Endothelial cell of hepatic sinusoid (primary cell): Measurements from ENCODE around the gene MAGI3.
"Not testable (repeated sequence)": the region's sequence is repeated elsewhere in the genome, so short reads cannot be mapped to it uniquely, and the experiment has no call there.

Experiments
- in situ Hi-C: cut with HindIII; loops from 2 replicates; pipeline ENCODE4 v1.10.0; 2017; ENCODE audit warnings: low sequenced_read_pairs

MAGI3 gene

GRCh38 chr1:113396585-113396984, 6.3 kb downstream of the MAGI3 start:
- in situ Hi-C loops, result no loop called here

- in situ Hi-C loops, result no loop called here
Observed at GRCh38 chr1:113399062-113399583, 8.8 kb downstream of the MAGI3 start.

DNA sequence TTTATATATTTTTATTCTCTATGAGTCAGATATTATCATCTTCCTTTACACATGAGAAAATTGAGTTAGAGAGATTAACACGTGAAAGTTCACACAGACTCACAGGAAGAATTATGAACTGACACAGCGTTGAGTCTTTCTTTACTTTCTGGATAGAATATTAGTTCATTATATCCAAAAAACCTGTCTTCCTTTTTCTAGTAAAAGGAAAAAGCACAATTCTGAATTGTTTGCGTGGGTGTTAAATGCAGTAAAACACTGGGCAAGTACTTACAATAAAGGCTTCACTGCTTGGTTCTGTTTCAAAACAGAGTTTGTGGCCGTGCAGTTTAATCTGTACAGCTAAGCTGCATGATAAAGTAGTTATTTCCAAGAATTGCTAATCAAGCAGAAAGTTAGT, 10.8 kb downstream of the MAGI3 start:
- in situ Hi-C loops, result no loop called here

DNA sequence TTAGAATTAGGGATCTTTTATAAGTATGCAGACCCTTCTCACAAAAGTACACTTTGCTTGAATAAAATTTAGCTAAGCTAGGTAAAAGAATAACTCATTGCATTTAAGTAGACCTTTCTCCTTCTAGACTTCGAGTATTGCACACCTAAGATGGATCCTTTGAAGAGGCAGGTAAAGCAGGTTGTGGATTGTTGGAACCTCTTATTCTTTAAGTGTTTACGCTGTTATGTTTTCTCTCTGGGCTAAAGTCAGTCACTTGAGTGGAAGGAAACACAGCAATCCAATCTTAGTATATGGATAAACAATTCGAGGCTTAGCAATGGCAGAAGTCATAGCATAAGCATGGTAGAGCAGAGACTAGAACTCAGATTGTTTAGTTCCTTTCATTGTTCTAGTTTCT, 11.4 kb downstream of the MAGI3 start:
- in situ Hi-C loops, result no loop called here

GRCh38 chr1:113403065-113403464, 12.8 kb downstream of the MAGI3 start:
- in situ Hi-C loops, result no loop called here

DNA sequence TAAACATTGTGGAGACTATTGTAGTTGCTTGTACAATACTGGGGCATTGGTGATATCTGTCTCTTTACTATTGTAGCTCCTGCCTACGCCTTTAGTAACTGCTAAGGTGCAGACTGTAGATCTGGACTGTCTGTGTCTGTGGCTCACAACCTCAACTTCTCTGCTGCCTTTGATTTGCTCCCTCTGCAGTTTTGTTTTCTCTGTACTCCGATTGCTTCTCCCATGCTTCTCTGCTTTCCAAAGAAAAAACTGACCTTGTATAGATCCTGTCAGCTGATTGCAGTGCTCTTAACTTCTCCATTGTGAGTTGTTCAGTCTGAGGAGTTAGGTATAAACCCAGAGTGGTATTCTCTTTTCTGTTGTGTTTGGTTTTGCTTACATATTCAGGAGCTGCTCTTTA, 15.3 kb downstream of the MAGI3 start:
- in situ Hi-C loops, result no loop called here

GRCh38 chr1:113406149-113406548, 15.8 kb downstream of the MAGI3 start:
- in situ Hi-C loops, result not testable (repeated sequence)

DNA sequence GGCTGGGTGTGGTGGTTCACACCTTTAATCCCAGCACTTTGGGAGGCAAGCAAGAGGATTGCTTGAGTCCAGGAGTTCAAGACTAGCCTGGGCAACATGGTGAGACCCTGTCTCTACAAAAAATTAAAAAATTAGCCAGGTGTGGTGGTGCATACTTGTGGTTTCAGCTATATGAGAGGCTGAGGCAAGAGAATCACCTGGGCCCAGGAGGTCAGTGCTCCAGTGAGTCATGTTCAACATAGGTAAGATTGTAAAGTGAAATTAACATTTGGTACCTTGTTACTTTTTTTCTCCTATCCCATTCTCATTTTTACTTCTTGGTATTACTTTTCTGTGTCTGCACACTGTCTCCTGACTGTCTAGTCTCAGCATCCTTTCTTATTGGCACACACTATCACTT, 19.0 kb downstream of the MAGI3 start:
- in situ Hi-C loops, result no loop called here

DNA sequence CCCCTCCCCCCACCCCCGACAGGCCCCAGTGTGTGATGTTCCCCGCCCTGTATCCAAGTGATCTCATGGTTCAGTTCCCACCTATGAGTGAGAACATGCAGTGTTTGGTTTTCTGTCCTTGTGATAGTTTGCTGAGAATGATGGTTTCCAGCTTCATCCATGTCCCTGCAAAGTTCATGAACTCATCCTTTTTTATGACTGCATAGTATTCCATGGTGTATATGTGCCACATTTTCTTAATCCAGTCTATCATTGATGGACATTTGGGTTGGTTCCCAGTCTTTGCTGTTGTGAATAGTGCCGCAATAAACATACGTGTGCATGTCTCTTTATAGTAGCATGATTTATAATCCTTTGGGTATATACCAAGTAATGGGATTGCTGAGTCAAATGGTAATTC, 21.7 kb downstream of the MAGI3 start:
- in situ Hi-C loops, result not testable (repeated sequence)

DNA sequence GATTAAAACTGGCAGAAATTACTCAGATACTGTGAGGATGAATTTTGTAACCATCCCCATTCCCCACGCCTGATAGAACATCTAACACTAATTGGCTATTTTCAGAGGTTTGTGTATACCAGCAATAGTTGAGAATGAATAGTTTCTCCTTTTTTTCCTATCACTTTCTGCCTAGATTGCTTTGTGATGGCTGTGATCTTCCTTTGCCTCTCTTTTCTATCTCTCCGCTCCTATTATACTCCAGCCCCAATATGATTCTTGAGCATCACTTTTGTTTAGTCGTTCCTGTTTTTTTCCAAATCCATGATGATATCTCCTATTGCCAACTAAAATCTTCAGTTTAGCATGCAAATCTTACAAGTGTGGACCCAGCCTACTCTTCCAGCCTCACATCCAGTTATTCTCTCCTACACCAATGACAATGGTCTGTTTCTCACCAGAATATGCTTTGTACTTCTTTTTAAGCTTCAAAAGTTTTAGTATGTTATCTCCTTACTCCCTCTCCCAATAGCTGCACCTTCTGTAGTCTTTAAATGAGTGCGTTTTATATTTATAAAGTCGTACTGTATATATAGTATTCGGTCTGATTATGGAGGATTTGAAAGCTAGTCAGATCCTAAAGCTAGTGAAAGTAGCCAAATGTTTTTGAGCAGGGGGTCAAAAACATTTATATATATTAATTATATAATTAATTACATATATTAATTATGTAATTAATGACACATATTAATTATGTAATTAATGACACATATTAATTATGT, 25.2 kb downstream of the MAGI3 start:
- in situ Hi-C loops, result no loop called here

DNA sequence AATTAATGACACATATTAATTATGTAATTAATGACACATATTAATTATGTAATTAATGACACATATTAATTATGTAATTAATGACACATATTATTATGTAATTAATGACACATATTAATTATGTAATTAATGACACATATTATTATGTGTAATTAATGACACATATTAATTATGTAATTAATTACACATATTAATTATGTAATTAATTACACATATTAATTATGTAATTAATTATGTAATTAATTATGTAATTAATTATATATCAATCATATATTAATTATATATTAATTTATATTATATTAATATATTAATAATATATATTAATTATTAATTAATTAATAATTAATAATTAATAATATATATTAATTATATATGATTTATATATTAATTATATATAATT, 25.8 kb downstream of the MAGI3 start:
- in situ Hi-C loops, result not testable (repeated sequence)

DNA sequence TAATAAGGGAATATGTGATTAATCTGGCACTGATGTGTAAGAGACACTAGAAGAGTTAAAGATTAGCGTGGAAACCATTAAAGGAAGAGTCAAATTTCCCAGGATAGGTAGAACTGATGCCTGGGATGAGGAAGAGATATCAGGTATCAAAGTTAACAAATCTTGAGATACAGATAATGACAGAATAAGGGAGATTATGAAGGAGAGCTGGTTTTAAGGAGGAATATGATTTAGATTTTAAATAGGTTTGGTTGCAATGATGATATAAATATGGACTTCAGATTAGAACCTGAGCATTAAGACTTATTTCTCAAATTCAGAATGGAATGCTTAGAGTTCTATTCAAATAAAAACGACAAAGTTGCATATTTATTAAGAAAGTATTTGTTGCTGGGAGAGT, 26.2 kb downstream of the MAGI3 start:
- in situ Hi-C loops, result no loop called here

GRCh38 chr1:113422315-113423068, 32.2 kb downstream of the MAGI3 start:
- in situ Hi-C loops, result no loop called here

GRCh38 chr1:113423826-113424225, 33.5 kb downstream of the MAGI3 start:
- in situ Hi-C loops, result no loop called here

DNA sequence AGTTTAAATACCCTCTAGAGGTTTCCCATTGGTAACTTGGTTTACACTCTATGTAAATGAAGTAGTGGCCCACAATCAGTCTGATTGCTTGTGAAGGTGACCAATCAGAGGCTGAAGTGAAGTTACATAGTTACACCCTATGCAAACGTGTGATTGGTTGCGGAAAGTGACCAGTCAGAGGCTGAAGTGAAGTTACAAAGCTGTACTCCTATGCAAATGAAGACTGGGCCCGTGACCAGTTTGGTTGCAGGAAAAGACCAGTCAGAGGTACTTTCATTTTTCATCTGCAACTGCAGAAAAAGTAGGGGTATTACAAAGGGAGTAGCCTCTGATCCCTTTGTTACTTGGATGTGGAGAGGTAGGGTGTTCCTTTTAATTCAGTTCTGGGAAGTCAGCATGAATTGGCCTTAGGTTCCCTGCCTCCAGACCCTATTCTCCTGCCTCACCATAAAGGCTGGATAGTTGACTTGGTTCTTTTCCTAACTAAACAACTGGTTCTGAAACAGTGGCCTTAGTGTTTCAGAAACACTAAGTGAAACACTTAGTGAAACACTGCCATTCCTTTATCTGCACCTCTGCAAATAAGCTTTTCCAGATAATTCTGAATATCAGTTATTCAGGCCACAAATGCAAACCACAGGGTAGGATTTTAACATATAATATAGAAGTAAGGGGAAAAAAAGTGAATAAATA, 39.3 kb downstream of the MAGI3 start:
- in situ Hi-C loops, result no loop called here

GRCh38 chr1:113433184-113433583, 42.9 kb downstream of the MAGI3 start:
- in situ Hi-C loops, result no loop called here

GRCh38 chr1:113434081-113434873, 44.0 kb downstream of the MAGI3 start:
- in situ Hi-C loops, result no loop called here

DNA sequence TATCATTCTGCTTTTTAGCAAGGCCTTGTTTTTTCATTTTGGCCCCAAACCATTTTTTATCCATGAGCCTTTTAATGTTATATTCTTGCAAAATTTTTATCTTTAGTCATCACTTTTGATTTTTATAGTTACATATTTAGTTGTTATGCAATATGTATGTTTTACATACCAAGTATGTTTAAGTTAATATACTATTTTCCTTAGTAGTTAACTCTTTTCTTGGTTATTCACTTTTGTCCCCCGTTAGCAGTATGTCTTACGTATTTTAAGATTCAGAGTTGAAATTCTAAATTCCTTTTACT, 44.5 kb downstream of the MAGI3 start:
- in situ Hi-C loops, result no loop called here

DNA sequence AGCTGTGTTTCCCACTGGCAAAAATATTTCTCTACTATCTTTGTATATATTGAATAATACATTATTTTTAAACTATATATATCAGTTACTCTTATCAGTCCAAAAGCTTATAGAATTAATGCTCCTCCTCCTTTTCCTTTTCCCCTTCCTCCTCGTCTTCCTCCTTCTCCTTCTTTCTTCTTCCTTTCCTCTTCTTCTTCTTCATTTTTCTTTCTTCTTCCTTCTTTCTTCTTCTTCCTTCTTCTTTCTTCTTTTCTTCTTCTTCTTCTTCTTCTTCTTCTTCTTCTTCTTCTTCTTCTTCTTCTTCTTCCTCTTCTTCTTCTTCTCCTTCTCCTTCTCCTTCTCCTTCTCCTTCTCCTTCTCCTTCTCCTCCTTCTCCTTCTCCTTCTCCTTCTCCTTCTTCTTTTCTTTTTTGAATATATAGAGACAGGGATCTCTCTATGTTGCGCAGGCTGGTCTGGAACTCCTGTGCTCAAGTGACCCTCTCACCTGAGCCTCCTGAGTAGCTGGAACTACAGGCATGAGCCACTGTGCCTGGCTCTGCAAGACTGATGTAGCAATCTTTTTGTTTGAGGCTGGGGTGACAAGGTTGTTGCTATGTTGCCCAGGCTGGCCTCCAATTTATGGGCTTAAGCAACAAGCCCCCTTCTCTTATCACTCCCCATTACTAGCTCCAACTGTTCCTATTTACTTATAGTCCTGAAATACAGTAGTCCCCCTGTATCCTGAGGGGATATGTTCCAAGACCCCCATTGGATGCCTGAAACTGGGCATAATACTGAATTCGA, 47.4 kb downstream of the MAGI3 start:
- in situ Hi-C loops, result no loop called here
